ENCODE results near the gene ISG15.

Gene ISG15

GRCh38 chr1:1031659-1032235, 18.4 kb downstream of the ISG15 start:
- no peak for TF ChIP-seq ZNF274 (IDR thresholded peaks at IDR 0.05; ENCODE audit: low read depth, low read length)
- no peak overlapping the region for H3K4me3 ChIP-seq (ENCODE audit: low read length)

GRCh38 chr1:1032424-1032823, 19.1 kb downstream of the ISG15 start:
- TF ChIP-seq ZNF274 (IDR thresholded peaks at IDR 0.05; ENCODE audit: low read depth, low read length): no peak
- no peak overlapping the region for H3K4me3 ChIP-seq (ENCODE audit: low read length)

DNA sequence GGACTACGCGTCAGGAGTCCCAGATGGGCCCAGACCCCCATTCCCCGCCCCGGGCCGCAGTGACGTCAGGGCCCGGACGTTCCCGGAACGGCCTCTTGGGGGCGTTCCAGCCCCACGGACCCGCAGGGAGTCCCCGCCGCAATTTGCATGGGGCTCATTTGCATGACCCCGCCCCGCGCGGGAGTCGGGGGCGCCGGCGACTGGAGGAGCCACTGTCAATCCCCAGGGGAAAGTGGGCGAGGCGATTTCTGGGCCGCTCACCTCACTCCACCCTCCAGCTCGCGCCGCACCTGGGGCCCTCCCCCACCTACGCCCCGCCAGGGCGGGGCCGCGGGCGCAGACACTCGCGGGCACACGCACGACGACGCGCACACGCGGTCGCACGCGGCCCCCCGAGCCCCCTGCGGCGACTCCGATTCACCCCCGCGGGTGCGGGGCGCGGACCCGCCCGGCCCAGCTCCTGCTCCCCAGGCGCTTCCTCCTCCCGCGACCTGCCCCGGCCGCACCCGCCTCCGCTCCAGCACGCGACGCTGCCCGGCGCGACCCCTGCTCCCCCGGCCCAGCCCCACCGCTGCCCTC, 19.8 kb downstream of the ISG15 start:
- TF ChIP-seq ZNF274 (IDR thresholded peaks at IDR 0.05; ENCODE audit: low read depth, low read length): no peak
- peak overlapping the region; percentile 42; the same call in 1 of the 2 replicates for H3K4me3 ChIP-seq (ENCODE audit: low read length)

- no peak overlapping the region; the same call in 1 of the 2 replicates for H3K4me3 ChIP-seq (ENCODE audit: low read length)
- no peak for TF ChIP-seq ZNF274 (IDR thresholded peaks at IDR 0.05; ENCODE audit: low read depth, low read length)
Measured at GRCh38 chr1:1033731-1034438, 20.6 kb downstream of the ISG15 start.

GRCh38 chr1:1034439-1034781, 21.1 kb downstream of the ISG15 start:
- TF ChIP-seq ZNF274 (IDR thresholded peaks at IDR 0.05; ENCODE audit: low read depth, low read length): no peak
- no peak overlapping the region; the same call in 1 of the 2 replicates for H3K4me3 ChIP-seq (ENCODE audit: low read length)

GRCh38 chr1:1035291-1035943, 22.1 kb downstream of the ISG15 start:
- TF ChIP-seq ZNF274 (IDR thresholded peaks at IDR 0.05; ENCODE audit: low read depth, low read length): no peak
- H3K4me3 ChIP-seq (ENCODE audit: low read length): no peak overlapping the region

DNA sequence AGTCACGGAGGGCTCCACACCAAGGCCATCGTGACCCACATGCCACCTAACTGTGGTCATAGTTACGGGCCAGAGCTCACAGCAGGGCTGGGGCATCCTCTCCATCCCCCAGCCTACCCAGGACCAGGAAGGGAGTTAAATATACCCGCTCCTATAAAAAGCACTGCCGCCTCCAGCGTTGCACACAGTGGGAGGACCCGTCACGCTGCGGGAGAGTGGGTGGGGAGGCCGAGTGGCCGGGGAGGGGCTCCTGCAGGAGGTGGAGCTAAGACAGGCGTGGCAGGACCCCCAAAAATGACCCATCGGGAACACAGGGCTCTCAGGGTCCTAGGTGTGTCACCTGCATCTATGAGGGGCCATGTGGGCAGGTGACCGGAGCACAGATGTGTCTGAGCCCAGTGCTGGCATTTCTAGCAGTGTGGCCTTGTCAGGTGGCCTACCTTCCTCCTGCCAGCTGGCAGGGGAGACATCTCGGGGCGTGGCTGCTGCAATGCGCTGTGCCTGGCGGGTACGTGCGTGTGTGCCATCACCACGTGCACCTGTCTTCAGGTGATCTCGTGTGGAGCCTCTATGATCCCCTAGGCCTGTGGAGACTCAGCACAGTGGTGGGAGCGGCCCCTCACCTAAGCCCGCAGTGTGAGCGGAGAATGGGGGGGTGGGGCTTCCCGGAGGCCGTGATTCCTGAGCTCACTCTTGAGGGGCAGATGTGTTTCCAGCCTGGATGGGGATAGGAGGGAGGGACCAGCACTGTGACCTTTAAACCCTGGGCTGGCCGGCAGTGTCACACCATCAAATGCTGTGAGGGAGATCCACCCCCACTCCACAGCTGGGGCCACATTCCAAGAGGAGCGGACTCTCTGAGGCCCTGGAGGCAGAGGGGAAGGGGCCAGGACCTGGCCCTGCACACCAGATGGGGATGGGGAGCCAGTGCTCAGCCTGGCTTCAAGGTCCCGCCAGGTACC, 24.4 kb downstream of the ISG15 start:
- TF ChIP-seq ZNF274 (IDR thresholded peaks at IDR 0.05; ENCODE audit: low read depth, low read length): no peak
- no peak overlapping the region for H3K4me3 ChIP-seq (ENCODE audit: low read length)

- no peak for TF ChIP-seq ZNF274 (IDR thresholded peaks at IDR 0.05; ENCODE audit: low read depth, low read length)
- no peak overlapping the region for H3K4me3 ChIP-seq (ENCODE audit: low read length)
Measured at GRCh38 chr1:1038694-1039093, 25.4 kb downstream of the ISG15 start.

- TF ChIP-seq ZNF274 (IDR thresholded peaks at IDR 0.05; ENCODE audit: low read depth, low read length): no peak
- no peak overlapping the region for H3K4me3 ChIP-seq (ENCODE audit: low read length)
Measured at GRCh38 chr1:1039145-1039910, 26.0 kb downstream of the ISG15 start.

- H3K4me3 ChIP-seq (ENCODE audit: low read length): peak overlapping the region; percentile 27; the same call in 1 of the 2 replicates
- no peak for TF ChIP-seq ZNF274 (IDR thresholded peaks at IDR 0.05; ENCODE audit: low read depth, low read length)
Measured at GRCh38 chr1:1040004-1040991, 27.0 kb downstream of the ISG15 start.

DNA sequence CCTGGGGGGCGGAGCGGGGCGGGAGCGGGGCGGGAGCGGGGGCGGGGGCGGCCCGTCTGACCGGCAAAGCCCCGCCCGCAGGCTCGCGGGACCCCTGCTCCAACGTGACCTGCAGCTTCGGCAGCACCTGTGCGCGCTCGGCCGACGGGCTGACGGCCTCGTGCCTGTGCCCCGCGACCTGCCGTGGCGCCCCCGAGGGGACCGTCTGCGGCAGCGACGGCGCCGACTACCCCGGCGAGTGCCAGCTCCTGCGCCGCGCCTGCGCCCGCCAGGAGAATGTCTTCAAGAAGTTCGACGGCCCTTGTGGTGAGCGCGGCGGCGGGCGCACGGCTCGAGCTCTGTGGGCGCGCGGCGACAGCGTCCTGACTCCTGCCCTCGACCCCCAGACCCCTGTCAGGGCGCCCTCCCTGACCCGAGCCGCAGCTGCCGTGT, 27.8 kb downstream of the ISG15 start:
- no peak for TF ChIP-seq ZNF274 (IDR thresholded peaks at IDR 0.05; ENCODE audit: low read depth, low read length)
- no peak overlapping the region for H3K4me3 ChIP-seq (ENCODE audit: low read length)

DNA sequence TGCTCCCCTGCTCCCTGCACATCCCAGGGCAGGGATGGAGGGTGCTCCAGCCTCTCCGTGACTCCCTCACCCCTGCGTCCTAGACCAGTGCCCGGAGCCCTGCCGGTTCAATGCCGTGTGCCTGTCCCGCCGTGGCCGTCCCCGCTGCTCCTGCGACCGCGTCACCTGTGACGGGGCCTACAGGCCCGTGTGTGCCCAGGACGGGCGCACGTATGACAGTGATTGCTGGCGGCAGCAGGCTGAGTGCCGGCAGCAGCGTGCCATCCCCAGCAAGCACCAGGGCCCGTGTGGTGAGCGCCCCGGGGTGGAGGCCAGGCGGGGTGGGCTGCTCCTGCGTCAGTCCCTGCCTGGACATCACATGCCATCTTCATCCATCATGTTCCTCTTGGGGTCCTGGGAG, 28.6 kb downstream of the ISG15 start:
- no peak for TF ChIP-seq ZNF274 (IDR thresholded peaks at IDR 0.05; ENCODE audit: low read depth, low read length)
- H3K4me3 ChIP-seq (ENCODE audit: low read length): no peak overlapping the region

Measured in GM08714 (cell line).